HPDE6-E6E7 (cell line): ENCODE measurements around the gene DCANP1.
A peak's percentile ranks its signal among the peaks of the same experiment; 100 is the strongest.

Experiments used
- DNase-seq: peaks from one replicate; pipeline ENCODE4 v3.0.0; 2011; ENCODE audit warnings: missing footprints; ENCODE audit errors: extremely low spot score

DCANP1 gene

DNA sequence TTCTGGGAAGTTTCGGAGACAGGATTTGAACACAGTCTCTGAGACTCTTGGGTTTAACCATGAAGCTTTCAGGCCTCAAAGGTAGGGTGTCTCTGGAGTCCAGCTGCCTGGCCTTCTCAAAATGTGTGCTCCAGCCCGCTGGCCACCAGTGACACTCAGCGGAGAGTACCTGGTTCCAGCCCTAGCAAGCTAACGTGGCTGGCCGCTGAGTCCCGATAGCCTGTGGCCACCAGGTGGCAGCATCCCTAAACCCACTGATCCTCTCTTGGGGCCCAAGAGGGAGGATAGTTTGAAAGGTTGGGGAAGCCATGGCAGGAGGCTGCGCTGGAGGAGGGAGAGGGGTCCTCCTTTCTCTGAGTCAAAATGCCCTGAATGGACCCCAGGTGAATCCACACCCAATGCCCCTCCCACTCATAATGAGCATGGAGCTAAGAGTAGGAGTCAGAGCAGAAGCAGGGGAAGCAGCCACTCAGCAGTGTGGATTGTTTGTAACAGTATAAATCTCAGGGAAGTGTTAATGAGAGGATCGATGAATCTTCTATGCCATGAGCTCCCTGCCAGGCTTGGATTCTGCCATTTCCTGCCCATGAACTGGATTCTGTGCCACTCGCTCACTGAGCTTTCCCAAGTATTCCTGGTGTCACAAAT, 10.4 kb upstream of the DCANP1 start:
- DNase-seq: peak; percentile 74

DNA sequence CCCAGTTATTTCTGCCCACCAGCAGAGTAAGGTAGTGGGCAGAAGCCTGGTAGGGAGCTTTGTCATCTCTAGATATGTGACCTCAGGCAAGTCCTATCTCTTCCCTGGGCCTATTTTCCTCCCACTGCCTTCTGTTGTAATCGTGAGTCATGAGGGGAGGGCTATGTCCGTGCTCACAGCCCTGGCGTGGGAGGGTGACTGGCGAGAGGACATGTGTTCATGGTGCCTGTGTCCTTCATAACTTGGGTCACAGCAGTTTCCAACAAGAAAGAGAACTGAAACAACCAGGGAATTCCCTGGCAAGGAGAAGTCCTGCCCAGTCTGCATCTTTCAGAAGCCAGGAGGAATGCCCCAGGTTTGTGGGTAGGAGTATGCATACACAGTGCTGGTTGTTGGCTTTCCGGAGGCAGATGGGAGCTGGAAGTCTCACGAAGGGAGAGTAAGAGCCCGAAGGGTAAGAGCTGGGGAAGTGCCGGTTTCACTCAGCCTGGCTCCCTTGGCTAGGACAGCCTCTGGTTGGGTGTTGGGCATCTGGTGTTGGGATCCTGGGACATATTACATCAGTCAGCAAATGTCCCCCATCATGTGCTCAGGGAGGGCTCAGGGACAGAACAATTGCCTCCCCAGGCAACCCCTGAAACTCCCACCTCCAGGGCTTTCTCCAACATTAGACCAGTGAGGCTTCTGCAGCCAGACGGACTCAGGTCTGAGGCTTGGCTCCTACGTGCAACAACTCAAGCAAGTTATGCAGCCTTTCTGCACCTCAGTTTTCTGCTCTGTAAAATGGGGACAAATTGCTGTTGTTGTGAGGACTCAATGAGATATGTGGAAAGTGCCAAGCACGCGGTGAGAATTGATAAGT, 9.3 kb upstream of the DCANP1 start:
- DNase-seq: peak; percentile 63

DNA sequence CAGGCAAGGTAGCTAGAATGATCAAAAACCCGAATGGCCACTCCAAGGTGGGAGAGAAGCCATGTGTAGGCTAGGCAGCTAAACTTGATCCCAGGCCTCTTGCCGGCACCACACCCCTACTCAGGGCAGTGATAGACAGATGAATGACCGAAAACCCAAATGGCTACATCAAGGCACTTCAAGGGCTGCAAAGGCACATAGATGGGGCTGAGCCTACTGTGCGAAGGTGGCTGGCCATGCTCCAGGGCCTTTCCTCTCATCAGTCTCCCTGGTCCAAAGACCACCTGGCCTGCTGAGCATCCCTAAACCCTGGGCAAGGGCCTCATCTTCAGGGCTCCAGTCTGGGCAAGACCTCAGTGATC, 8.7 kb upstream of the DCANP1 start:
- DNase-seq: no peak

DNA sequence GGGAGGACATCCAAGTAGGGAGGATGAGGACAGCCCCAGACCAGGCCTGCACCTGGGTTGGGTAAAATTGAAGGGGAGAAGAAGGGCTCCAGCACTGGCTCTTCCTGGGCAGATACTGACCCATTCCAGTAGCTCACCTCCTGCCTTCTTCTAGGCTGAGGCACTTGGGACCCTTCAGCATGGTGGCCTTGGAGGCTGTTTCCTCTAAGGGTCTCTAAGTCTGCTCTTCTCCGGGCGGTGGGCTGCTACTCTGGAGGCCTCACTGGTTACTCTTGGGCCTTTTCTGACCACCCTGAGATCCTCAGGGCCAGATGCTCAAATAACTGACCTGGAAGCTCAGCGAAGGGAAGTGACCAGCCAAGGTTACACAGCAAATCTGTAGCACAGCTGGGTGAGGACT, 7.8 kb upstream of the DCANP1 start:
- no peak for DNase-seq

DNA sequence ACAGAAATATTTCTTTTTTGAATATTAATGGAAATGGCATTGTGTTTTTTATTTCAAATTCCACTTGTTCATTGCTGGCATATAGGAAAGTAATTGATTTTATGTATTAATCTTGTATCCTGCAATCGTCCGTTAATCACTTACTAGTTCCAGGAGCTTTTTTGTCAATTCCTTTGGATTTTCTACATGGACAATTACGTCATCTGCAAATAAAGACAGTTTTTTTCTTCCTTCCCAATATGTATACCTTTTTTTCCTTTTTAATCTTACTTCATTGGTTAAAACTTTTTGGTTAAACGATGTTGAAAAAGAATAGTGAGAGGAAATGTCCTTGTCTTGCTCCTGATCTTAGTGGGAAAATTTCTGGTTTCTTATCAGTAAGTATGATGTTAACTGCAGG, 6.5 kb upstream of the DCANP1 start:
- no peak for DNase-seq

DNA sequence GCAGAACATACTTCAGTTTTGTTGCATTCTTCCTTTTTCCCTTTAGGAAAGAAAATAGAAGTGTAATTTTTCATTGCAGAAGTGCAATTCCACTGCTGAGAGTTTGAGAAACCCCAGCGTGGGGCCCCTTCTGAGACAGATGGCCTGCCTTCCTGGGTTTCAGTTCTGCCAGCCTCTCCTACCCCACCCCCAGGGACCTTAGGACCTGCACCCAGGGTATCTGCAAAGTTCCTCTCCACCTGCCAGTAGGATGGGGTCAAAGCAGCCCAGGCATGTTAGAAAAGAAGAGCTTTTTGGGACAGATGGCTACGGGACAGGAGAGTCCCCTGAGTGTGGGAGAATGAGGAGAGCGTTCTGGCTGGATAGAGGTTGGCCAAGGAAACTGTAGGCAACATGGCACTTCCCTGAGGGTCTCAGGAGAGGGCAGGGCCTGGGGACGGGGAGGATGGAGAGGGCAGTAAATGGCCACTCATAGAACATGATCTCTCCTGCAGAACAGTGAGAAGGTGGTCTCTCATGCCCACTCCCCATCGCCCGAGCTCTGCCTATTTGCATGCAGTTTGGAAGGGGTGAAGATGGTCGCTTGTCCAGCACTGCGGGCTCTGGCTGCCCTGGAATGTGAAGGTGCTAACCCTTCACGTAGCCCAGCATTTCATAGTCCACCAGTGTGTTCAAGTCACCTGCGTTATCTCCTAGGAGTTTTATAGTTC, 5.3 kb upstream of the DCANP1 start, which contains the start of gene TIFAB:
Gene TIFAB, minus strand, starts transcription at position 31 of the 710 bp plus-strand sequence. CDS start 2,412 bp downstream, outside the sequence.
- no peak for DNase-seq

DNA sequence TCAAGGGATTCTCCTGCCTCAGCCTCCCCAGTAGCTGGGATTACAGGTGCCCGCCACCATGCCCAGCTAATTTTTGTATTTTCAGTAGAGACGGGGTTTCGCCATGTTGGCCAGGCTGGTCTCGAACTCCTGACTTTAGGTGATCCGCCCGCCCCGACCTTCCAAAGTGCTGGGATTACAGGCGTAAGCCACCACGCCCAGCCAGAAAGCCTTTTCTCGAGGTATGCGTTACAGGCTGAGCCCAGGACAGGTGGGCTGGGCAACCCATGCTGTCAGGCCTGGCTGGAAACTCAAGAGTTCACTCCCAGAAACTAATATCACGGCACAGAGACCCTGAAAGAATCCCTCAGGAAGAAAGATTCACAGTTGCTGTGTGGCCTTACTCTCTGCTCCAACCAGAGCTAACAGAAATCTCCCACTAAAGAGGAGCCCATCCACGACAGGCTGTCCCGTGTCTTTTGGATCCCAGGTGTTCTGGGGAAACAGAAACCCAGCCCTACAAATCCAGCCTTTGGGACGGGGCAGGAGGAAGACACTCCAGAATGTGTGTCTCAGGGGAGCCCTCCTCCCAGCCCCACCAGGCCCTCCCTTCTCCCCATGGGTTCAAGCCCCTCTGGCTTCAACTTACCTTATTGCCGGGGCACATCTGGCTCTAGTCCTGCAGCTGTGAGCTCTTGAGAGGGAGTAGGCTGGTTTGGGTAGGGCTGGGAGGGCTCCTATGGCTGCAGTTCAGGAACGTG, 4.6 kb upstream of the DCANP1 start:
- DNase-seq: no peak

DNA sequence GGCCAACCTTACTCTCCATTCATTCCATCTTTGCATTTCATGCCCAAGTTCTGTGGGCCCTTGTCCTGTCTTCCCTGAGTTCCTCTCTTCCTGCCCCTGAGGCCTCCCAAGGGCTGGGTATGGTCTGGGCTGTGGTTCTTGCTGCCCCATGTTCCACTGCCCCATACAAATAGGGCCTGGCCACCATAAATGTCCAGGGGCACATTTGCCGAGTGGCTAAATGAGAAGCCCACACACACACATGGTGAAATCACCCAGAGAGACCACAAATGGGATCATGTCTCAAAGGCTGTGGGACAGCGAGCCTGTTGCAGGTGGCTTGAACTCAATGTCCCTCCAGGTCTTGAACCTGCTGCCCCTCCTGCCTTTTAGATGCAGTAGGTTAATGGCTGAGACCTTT, 3.8 kb upstream of the DCANP1 start:
- no peak for DNase-seq

DNA sequence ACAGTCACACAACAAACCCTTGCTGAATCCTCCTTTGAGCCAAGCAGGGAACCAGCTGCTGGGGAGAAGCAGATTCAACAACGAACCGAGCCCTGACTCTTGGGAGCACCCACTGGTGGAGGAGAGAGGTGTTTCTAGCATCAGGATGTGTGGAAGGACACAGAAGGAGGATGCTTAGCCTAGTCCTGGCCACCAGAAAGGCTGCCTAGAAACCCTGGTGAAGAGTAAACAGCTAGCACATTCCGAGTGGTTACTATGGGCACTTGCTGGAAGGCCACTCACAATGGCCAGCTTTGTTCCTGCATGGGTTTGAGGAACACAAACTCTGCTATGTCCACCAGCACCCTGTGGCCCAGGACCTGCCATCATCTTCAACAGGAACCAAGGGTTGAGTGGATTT, 3.2 kb upstream of the DCANP1 start:
- no peak for DNase-seq

DNA sequence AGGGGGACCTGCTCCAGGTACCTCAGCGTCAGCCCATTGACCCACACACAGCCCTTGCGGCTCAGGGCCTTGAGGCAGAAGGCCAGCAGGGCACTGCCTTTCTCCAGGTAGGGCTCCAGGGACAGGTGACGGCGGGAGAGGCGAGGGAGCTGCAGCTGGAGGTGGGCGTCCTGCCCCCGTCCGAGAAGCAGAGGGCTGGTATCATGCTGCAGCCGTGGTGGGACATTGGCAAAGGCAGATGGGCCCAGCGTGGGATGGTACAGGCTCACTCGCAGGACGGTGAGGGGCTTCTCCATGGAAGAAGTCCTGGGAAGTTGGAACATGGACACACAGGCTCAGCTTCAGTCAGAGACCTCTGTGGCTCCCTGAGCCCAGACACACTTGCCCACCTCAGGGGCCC, 2.5 kb upstream of the DCANP1 start:
- no peak for DNase-seq

DNA sequence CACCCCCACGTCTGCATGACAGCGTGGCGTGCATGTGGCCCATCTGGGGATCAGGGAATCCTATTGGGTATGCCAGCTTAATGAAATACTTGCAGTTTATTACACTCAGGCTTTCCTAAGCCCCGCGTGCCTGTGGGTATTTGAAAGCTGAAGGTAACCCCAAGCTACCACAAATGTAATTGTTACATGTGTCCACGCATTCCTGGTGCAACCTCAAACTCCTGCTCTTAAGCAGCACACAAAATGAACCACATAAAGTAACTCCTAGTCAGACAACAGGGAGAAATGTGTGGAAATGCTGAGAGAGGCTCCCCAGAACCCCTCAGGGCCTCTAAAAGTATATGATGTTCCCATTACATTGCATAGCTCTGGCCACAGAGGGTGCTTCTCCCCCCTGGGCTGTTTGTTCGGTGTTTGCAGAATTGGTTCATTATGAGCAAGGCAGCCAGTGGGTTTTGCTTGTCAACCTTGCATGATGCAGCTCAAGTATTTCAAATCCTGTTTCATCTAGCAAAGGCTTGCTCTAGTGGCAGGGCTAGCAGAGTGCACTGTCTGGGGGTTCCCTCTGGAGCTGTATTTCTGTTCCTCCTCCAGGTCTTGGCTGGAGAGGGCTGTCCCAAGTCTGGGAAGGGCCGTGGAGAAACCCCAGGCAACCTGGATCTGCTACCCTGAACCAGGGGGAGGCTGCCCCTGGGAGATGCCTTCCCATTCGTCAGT, 1.8 kb upstream of the DCANP1 start:
- no peak for DNase-seq

DNA sequence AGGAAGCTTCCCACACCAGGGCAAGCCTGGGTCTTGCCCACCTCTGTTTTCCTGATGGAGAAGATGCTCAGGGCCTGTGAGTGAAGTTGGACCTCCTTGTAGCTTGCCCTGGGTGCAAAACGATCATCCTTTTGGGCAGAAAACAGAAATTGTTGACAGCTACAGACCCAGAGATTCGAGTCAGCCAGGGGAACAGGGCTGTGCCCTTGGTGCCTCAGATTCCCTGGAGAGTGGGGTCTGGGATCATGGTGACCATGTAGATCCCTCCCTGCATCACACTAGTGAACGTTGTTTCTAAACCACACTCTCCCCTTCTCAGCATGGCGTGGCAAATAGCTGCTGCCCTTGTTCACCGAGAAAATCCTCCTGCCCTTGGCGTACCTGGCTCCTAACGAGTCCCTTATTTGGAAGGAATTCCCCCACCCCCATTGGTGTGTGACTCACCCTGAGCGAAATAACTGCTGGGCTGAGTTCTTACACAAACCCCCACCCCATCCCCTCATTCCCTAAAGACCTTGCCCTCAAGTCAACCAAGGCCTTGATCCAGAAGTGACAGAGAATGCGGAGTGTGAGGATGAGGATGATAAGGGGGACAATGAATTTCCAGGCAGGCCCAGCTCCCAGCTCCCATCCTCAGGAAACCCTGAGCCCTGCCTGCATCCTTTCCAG, 1.1 kb upstream of the DCANP1 start:
- DNase-seq: no peak

DNA sequence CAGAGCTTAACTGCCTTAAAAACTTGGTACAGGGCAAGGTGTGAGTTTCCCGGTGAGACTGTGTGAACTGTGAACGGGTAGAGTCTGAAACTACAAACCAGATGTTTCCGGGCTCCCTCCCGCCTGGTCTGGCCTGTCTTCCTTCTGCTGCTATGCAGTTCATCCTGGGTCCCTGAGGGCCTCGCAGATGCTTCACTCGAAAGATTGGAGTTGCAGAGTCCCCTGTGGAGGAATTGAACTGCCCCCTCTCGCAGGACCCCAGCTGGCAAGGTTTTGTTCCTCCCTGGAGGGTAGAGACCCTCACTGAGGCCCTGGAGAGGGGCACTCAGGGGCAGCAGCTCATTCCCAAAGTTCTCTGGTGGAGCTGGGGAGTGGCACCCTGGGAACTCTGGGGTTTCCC, 533 bp downstream of the DCANP1 start:
- no peak for DNase-seq

DNA sequence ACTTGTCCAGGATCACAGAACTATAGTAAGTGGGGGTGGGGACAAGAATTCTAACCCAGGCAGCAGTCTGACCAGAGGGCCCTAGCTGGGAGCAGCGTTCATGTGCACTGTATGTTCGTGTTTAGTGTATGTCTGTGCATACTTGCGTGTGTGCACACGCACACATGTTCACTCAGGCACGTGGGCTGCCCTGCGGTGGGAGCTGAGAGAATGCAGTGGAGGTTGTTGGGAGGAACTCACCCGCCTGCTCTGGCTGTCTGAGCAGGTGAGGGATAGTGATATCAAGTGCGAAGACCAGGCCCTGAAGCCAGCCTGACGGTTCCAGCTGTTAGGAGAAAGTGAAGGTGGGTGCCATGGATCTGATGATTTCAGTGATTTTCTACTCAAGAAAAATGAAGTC, 942 bp downstream of the DCANP1 start:
- no peak for DNase-seq

DNA sequence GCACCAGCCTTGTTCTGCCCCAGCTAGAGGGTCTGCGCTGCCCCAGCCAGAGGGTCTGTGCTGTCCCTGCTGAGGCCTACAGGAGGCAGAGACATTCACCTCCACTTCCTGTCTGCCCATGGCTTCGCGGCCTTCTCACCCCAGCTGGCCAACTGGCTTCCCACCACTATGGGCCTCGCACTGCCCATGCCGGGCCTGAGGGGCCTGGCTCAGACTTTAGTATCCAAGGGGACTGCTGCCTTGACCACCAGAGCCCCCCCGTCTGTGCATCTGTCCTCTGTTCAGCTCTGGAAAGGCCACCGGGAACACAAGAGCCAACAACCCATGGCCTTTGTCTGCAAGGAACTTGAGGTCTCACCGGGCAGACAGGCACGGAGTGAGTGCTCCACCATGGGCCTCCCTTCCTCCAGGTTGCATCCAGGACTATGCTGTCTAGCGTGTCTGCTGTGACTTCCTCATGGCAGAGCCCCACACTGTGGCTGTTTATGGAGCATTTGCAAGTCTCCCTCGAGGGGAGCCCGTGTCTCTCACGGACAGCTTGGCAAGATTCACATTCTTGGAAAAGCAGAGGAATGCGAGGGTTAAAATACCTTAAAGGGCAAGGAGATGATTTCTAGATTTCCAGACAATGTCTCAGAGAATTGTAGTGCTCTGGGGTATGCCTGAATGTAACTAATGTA, 1.7 kb downstream of the DCANP1 start:
- no peak for DNase-seq

DNA sequence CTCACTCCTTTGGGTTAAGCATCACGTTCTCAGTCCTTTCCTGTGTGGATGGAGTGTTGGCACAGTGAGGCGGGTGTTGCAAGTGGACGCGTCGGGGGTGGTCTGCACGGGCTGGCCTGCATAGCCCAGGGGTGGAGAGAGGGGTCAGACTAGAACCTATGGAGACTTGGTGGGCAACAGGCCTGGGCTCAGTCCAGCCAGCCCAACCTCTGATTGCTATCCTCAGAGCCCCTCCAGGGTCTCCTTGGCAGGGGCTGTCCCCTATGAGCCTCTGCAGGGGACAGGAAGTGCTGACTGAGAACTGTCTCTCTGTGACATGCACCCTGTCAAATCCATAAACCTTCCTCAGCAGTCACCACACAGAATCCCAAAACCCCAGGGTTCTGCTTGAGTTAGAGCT, 2.3 kb downstream of the DCANP1 start:
- DNase-seq: no peak

DNA sequence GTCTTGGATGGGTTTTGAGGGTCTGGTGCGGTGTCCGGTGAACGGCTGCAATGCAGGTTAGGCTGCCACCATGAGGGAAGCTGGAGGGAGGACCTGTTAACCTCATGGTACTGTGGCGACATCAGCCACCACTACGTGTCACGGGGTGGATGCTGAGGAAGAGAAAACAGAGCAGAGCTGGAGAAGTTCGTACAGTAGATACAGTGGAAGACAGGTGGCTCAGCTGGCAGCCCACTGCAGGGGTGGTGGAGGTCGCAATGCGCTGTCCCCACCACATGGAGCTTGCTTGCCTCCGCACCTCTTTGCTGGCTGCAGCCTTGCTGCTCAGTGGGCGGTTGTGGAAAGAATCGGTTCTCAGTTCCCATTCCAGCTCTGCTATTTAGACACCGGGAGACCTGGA, 2.8 kb downstream of the DCANP1 start:
- no peak for DNase-seq

DNA sequence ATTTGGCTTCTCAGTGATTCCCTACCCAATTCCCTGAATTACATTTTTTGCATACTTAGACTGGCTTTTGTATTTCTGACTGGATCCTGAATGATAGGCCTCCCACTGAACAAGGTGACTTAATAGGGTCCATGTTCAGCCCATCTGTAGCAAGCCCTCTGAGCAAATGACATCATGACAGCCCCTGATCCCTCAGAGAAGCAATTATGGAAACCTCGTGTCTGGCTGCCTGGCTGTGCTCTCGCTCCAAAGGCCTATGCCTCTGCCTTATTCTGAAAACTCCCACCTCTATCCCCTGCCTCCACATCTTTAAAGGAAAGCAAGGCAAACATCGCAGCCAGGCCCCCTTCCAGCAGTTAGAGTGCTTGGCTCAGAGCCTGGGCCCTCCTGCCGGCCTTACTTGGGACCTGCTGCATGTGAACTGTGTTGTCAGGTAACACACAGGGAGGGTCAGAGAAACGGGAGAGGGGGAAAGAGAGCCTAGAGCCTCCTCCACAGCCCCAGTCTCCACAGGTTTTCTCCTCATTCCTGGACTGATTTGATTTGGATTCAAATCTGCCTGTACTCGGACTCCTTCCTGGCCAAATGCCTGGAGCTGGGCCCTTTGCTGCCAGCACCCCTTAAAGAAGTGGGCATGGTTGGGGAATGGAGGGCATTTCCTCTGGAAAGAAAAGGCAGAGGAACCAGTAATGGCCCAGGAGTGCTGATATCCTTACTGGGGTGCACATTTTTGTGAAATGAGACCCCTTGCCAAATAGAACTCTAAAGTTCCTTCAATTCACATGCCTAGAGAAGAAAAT, 3.8 kb downstream of the DCANP1 start:
- no peak for DNase-seq

DNA sequence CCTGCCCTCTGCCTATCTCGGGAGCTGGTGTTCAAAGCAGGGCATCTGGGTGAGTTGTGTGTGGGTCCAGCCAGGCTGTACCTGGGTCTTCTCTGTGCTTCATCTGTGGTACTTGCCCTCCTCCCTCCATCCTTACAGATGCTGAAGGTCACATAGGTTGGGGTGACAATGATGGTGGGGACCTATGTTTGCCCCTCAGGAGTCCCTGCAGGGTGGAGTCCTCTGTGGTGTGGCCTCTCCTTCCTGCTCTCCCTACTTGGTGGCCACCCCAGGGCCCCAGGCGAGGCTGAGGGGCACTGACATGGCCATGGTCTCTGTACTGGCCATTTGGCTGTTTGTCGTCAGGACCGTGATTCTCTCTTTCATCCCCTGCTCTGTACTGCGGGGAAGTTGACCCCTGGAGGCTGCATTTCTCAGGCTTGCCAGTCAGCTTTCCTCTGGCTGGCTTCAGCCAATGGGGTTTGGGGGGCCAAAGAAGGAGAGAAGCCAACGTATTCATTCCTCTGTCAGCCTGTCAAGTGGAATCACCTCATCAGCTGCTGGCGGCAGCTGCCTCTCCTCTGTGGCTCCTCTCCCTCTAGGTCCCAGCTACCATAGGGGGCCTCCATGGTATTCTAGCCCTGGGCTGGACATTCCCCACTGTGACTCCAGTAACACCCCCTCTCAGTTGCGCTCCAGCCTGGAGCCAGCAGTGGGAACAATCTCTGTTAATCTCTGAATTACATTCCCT, 4.6 kb downstream of the DCANP1 start:
- DNase-seq: no peak
